ENCODE measurements around the gene SLC46A3.
"Not testable (repeated sequence)": the region's sequence is repeated elsewhere in the genome, so short reads cannot be mapped to it uniquely, and the experiment has no call there.

Gene SLC46A3, protein sequence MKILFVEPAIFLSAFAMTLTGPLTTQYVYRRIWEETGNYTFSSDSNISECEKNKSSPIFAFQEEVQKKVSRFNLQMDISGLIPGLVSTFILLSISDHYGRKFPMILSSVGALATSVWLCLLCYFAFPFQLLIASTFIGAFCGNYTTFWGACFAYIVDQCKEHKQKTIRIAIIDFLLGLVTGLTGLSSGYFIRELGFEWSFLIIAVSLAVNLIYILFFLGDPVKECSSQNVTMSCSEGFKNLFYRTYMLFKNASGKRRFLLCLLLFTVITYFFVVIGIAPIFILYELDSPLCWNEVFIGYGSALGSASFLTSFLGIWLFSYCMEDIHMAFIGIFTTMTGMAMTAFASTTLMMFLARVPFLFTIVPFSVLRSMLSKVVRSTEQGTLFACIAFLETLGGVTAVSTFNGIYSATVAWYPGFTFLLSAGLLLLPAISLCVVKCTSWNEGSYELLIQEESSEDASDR
- 17.1 to 23.9 reads per million in 2 donors for total RNA-seq

DNA sequence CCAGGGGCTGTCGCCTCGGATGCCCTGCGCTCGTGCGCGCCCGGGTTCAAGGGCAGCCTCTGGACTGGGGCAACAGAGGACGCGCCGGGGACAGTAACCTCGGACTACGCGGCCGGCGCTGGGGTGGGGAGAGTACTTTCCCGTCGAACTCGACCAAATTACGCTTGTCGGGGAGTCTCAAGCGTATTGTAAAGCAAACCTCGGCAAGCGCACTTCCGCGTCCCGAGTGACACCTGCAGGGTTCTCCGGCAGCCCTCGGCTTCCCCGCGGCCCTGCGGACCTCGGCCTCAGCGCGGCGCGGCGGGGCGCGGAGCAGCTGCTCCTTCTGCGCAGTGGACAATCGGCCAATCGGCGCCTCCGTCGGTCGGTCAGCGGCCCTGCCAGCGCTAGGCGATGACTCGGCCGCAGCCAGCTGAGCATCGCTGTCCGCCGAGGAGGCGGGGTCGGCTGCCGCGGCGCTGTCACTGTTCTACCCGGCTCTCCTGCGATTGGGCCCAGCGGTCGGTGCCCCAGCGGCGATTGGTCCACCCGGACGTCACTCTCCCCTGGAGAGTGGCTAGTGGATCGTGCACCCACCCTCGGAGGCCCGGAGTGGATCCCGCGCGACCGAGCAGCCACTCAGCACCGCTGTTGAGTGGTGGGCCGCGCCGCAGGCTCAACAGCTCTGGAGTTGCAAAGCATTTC lies at the start of gene SLC46A3:
Gene SLC46A3 (minus strand): TSS at position 428 of the 684 bp plus-strand sequence. CDS start 972 bp downstream, outside the sequence.
- peak; percentile 95 for DNase-seq

DNA sequence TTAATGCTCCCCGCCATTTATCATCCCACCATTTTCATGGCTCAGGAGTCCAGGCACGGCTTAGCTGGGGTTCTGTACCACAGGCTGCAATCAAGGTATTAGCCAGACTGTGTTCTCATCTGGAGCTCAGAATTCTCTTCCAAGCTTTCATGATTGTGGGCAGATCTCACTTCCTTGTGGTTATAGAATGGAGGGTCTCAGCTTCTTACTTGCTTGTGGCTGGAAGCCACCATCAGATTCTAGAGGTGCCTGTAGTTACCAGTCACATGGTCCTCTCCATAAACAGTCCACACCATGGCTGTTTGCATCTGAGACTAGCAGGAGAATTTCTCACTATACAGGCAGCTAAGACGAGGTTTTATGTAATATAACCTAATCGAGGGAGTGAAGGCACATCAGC lies 45.1 kb upstream of the SLC46A3 start:
- DNase-seq = no peak

DNA sequence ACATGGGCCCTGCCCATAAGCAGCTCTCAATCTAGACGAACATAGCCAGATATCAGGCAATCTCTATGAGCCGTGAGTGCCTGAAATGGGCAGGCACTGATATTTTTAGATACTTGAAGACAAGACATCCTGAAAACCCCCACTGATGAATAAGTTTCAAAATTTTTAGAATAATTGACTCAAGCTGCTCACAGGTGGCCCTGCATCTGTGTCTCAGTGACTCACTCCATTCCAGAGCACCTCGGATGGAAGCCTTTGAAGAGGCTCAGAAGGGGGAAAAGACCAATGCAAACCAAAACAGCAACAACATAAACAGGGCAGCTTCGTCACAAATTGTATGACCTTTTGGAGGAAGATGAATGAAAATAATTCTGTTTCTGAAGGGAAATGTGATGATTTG lies 42.8 kb upstream of the SLC46A3 start:
- no peak for DNase-seq

DNA sequence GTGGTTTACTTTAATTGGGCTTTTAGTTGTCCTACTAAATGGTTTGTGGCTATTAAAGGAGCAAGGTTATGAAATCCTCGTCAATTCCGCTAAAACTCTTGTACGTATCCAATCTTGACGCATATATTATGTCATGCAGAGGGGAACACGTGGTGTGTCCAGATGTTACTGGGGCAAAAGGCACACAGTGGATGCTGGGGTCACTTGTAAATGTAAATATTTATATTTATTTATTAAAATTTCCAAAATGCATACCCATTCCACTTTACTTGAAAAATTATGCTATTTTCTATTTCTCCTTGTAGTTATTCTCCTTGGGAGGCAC lies 36.7 kb upstream of the SLC46A3 start:
- no peak for DNase-seq

DNA sequence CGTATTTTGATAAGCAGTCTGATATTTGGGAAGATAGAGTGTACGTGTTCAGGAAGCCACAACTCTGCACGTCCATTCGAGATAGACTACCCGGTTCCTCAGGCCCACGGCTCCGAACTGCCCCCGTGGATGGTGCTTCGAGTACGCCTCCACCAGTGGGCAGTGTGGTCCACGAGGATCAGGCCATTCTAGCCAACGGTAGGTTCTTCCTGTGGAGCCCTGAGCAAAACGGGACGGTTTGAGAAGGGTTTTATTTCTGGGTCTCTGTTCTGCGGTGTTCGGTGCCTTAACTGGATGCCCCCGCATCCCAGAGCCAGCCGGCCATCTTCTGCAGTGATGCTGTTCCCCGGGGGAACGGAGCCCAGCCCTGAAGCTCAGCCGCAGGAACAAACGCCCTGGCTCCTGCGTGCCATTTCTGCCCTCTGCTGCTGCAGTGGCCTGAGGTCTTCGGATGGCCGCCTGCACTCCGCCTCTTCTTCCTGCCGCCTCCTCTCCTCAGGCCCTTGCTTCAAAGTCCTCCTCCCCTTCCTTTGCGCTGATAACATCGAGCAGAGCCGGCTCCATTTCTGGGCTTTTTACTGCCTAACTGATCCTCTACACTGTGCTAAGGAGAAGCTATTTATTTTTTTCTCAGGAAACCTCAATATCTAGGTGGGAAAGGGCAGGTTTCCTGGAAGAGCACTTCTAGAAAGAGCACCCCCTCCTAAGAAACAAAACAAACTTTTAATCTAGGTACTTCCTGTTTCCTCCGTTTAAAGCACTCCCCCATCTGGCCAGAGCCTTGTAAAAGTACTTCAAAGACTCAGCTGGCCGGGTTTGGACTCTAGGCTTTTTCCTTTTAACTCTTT lies 36.2 kb upstream of the SLC46A3 start:
- no peak for DNase-seq

DNA sequence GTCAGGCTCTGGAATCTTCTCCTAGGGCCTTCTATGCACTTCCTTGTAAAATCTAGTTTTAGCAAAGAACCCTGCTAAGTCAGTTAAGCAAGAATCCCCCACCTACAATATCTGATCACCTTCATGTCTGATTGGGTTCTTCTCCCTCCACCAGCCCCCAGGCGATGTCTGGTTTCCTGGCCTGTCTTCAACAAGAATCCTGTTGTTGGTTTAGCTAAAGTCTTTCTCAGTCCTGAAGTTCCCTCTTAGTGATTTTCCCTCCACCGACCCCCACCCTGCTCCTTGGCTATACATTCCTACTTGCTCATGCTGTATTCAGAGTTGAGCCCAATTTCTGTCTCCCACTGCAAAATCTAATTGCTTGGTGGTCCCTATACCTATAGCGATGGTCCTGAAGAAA lies 35.2 kb upstream of the SLC46A3 start:
- DNase-seq = no peak

DNA sequence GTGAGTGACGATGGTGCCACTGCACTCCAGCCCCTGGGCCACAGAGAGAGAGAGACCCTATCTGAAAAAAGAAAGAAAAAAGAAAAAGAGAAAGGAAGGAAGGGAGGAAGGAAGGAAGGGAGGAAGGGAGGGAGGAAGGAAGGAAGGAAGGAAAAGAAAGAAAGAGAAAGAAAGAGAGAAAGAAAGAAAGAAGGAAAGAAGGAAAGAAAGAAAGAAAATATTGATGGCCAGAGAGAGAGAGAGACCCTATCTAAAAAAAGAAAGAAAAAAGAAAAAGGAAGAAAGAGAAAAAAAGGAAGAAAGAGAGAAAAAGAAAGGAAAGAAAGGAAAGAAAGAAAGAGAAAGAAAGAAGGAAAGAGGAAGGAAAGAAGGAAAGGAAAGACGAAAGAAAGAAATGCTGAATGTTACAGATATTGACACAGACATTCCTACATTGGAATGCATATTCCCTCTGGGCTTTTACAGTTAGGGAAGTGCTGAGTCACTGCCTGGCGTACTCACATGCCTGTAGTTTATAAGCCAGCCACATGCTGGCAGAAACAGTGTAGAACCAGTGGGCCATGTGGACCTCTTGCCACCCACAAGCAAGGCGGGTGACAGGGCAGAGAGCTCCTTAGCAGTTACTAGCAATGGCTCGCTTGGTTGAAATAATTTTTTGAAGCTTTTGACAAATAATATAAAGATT lies 34.6 kb upstream of the SLC46A3 start:
- DNase-seq = no peak

DNA sequence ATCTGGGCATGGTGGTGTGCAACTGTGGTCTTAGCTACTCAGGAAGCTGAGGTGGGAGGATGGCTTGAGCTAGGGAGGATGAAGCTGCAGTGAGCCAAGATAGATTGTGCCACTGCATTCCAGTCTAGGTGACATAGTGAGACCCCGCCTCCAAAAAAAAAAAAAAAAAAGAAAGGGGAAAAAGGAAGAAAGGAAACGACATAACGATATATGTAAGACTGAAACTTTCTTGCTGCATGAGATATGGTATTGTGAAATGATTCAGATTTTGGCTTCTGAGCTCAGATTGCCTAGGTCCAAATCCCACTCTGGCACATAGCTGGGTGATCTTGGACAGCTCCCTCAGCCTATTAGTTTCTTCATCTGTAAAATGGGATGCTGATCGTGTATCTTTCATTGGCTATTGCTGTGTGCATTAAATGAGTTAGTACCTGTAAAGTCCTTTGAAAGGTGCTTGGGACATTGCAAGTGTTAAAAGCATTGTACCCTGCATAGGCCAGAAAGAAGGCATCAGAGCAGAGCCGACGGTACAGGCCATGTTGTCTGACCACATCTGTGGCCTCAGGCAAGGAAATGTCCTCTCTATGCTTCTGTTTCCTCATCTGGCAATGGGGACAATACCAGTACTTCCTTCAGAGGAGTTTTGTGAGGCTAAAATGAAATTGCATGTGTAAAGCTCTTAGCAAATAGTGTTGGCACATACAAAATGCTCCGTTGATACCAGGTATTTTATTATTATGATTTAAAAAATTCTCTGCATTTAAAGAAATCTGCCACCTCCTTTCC lies 32.6 kb upstream of the SLC46A3 start:
- DNase-seq = no peak

DNA sequence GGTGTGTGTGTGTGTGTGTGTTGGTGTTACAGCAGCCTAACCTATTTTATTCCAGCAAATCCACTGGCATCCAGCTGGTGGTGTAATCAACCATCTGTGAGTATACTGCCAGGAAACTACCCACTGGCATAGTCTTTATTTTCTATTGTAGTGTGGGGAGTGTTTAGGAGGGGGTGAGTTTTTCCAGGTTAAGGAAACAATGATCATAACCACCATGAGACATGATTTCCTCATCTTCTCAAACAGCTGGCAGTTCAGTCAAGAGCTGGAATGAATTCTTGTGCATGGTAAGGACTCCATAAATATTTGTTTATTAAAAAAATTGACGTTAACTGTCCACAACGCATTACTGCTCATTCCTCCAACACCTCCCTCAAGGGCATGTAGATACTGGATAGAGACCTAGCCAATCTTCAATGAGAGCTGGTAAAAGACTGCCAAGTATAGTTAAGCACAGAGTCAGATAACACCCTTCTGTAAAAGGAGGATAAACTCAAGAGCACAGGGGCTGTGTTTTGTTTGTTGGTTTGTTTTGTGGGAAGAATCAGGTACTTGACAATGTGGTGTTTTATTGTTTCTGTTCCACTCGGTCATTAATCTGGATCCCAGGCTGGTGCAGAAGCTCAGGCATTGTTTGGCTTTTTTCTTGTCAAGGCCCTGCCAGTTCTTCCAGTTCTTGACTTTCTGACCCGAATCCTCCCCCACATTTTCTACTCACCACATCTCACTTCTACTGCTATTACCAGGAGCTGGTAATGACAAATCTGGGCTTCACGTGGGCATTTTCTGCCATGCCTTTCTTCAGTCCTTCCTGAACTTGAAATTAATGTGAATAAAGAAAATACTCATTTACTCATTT lies 31.6 kb upstream of the SLC46A3 start:
- DNase-seq = no peak

DNA sequence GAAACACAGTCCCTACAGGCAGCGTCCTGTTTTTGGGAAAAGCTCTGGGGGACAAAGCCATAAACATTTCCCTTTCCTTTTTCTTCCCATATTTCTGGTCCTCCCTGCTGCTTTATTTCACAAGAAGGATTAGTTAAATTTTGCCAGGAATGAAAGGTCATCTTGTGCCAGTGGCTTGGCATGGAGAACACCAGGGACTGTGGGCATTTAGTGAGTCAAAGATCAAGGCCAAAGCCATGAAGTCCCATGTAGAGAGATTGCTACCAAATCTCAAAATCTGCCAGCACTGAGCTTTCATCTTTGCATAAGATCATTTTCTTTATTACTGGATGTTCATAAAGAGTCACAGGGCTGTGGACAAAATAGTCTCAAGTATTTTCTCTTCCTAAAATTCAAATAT lies 29.1 kb upstream of the SLC46A3 start:
- DNase-seq = no peak

DNA sequence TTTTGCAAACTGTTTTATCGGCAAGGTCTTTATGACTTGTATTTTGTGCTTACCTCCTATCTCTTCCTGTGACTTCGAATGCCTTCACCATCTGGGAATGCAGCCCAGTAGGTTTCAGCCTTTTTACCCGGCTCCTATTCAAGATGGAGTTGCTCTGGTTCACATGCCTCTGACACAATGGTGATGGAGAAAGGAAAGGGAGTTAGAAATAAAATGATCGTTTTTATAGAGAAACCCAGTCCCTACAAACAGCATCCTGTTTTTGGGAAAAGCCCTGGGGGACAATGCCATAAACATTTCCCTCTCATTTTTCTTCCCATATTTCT lies 27.5 kb upstream of the SLC46A3 start:
- DNase-seq = no peak

DNA sequence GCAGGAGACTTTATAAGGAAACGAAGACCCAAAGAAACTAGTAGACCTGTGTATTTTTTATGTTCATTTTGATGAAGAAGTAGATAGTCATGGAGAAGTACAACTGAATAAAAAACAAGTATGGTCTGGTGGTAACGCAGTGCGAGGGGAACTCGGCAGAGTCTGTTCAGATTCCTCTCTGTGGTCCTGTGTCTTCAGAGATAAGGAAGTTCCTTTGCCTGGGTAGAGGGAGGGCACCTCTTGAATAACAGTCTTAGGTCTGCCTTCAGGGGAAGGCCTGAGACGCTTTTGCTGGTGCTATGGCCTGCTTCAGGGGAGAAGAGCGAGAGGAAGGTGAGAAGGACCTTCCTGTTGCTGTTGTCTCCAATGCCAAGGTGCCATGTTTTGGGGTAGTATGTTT lies 25.9 kb upstream of the SLC46A3 start:
- no peak for DNase-seq

DNA sequence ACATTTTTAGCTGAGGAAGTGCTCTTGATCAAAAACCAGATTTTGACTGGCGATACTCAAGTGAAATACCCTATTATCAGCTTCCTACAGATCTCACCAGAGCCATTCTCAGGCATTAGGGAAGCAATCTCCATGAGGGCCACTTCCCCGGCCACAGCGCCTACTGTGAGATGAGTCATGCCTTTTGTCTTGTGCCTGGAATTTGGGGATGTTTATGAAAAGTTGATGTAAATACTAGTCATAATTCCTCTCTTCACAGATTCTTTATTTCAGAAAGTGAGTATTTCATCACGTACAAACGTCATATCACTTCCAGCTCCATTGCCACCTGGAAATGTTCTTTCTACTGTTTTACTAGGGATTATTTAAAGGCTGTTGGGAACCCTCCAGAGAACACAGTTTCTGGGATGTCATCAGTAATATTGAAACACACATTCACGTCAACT lies 25.3 kb upstream of the SLC46A3 start:
- no peak for DNase-seq

DNA sequence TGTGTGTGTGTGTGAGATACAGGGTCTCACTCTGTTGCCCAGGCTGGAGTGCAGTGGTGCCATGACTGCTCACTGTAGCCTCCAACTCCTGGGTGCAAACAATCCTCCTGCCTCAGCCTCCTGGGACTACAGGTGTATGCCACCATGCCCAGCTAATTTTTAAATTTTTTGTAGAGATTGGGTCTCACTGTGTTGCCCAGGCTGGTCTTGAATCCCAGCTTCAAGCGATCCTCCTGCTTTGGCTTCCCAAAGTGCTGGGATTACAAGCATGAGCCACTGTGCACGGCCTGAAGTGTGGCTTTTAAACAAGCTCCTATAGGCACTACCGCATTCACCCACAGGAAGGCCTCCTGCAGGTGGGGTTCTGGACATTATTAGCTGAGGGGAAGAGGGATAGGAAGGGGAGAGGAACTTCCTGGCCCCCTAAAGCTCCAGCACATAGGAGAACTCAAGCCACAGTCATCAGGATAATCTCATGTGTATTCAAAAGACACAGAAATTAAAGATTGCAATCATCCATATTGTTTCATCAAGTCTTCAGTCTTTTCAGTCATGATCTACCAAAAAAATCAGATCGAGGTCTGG lies 24.8 kb upstream of the SLC46A3 start:
- DNase-seq = no peak

DNA sequence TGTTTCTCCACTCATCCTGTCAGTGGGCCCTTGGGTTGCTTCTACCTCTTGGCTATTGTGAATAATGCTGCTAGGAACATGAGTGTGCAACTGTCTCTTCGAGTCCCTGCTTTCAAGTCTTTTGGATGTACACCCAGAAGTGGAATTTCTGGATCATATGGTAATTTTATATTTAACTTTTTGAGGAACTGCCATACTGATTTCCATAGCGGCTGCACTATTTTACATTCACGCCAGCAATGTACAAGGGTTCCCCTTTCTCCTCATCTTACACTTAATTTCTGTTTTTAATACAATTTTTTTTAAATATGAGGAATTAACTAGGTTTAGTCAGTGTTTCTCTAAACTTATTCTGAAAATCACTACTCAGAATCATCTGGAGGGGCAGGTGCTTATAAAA lies 24.2 kb upstream of the SLC46A3 start:
- DNase-seq = no peak

DNA sequence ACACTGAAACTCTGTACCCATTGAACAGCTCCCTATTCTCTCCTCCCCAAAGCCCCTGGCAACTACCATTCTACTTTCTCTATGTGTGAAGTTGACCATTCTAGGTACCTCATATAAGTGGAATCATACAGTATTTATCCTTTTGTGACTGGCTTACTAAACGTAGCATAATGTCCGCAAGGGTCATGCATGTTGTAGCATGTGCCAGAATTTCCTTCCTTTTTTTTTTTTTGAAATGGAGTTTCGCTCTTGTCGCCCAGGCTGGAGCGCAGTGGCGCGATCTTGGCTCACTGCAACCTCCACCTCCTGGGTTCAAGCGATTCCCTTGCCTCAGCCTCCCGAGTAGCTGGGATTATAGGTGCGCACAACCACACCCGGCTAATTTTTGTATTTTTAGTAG lies 23.7 kb upstream of the SLC46A3 start:
- not testable (repeated sequence) for DNase-seq

DNA sequence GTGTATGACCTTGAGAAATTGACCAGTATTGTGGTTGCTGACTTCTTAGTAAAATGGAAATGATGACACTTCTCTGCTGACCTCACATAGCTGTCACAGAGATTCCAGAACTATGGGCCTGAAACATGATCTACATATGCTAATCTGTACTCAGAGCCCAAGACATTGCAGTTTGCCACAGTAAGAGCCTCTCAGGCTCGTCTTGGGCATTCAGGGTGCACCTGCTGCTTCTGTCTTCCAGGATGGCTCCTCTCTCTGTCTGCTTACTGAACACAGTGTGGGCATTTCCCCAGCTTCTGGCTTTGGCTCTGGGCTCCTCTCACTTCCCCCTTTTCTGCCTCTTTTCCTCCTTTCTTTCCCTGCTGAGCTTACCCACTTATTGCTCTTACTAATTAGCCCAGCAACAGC lies 22.3 kb upstream of the SLC46A3 start:
- no peak for DNase-seq

DNA sequence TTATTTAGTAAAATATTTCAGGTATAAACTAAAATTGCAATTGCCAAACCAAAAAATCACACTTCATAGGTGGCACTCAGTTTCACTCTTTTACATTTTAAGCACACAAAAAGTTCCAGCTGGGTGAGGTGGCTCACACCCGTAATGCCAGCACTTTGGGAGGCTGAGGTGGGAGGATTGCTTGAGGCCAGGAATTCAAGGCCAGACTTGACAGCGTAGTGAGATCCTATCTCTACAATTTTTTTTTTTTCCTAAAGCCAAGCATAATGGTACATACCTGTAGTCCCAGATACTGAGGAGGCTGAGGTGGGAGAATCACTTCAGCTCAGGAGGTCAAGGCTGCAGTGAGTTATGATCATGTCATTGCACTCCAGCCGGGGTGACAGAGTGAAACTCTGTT lies 20.6 kb upstream of the SLC46A3 start:
- no peak for DNase-seq

DNA sequence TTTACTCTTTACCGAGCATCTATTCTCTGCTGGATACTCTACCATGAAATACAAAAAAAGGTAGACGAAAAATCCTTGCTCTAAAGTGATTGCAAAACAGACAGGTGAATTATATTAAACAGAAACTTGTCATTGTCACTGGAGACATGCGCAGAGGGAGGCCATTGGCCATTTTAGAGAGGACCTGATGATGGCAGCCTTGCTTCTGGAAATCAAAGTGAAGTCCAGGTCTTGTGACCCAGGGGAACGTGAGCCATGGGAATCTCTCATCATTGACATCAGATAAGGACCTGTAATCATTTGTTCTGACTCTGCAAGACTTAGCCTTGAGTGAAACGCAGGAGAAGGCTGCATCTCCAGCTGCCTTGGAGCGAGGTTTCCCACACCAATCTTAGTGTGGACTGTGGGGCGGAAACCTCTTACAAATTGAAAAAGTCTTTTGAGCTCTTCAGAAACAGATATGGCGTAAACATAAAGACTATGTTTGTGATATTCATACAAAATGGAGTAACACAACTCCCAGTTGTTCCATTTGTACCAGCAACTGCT lies 16.8 kb upstream of the SLC46A3 start:
- DNase-seq = no peak

DNA sequence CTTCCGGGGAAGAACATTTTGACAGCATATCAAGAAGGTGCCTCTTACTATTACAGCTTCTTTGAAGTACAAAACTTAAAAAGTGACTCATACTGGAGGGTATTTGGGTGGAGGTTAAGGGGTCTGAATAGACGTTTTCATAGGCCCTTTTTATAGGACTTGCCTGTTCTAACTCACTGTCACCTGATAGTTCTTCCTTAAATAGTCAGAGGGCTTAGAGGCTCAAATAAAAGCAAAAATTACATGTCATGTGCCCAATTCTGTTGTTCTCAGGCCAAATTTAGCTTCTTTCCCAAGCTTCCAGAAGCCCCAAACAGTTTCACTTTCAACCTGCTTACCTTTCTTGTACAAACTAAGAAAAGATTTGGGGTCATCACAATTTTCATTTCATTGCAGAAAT lies 16.1 kb upstream of the SLC46A3 start:
- DNase-seq = no peak

All from T-helper 9 cell (primary cell).